ENCODE data around the gene ANKRD22.
A peak's percentile ranks its signal among the peaks of the same experiment; 100 is the strongest.

The ANKRD22 gene

DNA sequence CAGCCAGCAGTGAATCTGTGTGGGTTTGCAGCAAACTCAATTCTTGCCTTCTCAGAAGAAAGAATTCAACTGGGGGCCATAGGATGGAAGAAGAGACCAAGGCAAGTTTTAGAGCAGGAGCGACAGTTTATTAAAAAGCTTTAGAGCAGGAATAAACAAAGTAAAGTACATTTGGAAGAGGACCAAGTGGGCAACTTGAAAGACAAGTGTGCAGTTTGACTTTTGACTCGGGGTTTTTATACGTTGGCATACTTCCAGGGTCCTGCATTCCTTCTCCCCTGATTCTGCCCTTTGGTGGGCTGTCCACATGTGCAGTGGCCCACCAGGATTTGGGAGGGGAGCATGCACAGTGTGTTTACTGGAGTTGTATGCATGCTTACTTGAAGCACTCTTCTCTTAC lies 3.0 kb upstream of the ANKRD22 start:
- no peak overlapping the region for H3K9ac ChIP-seq
- H3K79me2 ChIP-seq (ENCODE audit: insufficient read depth, low read depth) = no peaks in the 10 kb centered on the region
- no peak overlapping the region for H3K27ac ChIP-seq
- H2AFZ ChIP-seq (ENCODE audit: low read depth) = no peak overlapping the region
- H3K27me3 ChIP-seq (ENCODE audit: insufficient read depth, low read depth) = no peaks in the 10 kb centered on the region
- no peaks in the 10 kb centered on the region for H4K20me1 ChIP-seq (ENCODE audit: insufficient read depth)
- no peaks in the 10 kb centered on the region for H3K36me3 ChIP-seq (ENCODE audit: insufficient read depth)
- peaks cover 17% of the 10 kb centered on the region for H3K4me1 ChIP-seq (ENCODE audit: low read depth, poor library complexity, severe bottlenecking)
- no peak overlapping the region for H3K4me3 ChIP-seq (IDR thresholded peaks at IDR 0.05; ENCODE audit: insufficient read depth, low read depth, low read length)
- H3K4me2 ChIP-seq = no peak overlapping the region
- TF ChIP-seq, protein P1, sequence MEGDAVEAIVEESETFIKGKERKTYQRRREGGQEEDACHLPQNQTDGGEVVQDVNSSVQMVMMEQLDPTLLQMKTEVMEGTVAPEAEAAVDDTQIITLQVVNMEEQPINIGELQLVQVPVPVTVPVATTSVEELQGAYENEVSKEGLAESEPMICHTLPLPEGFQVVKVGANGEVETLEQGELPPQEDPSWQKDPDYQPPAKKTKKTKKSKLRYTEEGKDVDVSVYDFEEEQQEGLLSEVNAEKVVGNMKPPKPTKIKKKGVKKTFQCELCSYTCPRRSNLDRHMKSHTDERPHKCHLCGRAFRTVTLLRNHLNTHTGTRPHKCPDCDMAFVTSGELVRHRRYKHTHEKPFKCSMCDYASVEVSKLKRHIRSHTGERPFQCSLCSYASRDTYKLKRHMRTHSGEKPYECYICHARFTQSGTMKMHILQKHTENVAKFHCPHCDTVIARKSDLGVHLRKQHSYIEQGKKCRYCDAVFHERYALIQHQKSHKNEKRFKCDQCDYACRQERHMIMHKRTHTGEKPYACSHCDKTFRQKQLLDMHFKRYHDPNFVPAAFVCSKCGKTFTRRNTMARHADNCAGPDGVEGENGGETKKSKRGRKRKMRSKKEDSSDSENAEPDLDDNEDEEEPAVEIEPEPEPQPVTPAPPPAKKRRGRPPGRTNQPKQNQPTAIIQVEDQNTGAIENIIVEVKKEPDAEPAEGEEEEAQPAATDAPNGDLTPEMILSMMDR (conservative IDR thresholded peaks at IDR 0.05; ENCODE audit: low read depth, low read length) = no peak

- no peak overlapping the region for H3K4me2 ChIP-seq
Observed at GRCh38 chr10:88853155-88853881, 1.7 kb upstream of the ANKRD22 start.

DNA sequence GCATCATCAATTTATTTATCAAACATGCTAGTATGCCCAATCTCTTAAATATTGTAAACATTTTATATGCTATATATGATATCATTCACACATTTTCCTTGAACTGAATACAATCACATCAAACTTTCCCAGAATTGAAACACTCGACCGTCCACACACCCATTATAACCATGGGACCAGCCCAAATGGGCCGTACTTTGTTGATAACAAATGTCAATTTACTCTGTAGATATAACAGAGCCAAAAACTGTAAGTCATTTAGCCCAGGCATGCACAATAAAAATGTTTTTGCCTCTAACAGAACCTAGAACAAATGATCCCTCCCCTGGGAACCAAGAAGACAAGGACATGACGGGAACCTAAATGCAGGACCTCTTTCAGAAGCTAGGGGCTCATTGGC lies 683 bp upstream of the ANKRD22 start:
- Histone ChIP-seq H3K4me2 (peak overlapping the region; percentile 8; the same call in 1 of the 2 replicates), H3K4me3 (IDR thresholded peaks at IDR 0.05; ENCODE audit: insufficient read depth, low read depth, low read length) (no peak overlapping the region), H3K27ac (no peak overlapping the region), H2AFZ (ENCODE audit: low read depth) (no peak overlapping the region), H3K4me1 (ENCODE audit: low read depth, poor library complexity, severe bottlenecking) (peaks cover 17% of the 10 kb centered on the region), H3K79me2 (ENCODE audit: insufficient read depth, low read depth) (no peaks in the 10 kb centered on the region), H3K9ac (no peak overlapping the region), H3K36me3 (ENCODE audit: insufficient read depth) (no peaks in the 10 kb centered on the region), H4K20me1 (ENCODE audit: insufficient read depth) (no peaks in the 10 kb centered on the region), H3K27me3 (ENCODE audit: insufficient read depth, low read depth) (no peaks in the 10 kb centered on the region)
- TF ChIP-seq, protein P1 (conservative IDR thresholded peaks at IDR 0.05; ENCODE audit: low read depth, low read length) = no peak

More at GRCh38 chr10:88853155-88853881, 1.7 kb upstream of the ANKRD22 start:
- Histone ChIP-seq H3K36me3 (ENCODE audit: insufficient read depth) (no peaks in the 10 kb centered on the region), H4K20me1 (ENCODE audit: insufficient read depth) (no peaks in the 10 kb centered on the region), H3K79me2 (ENCODE audit: insufficient read depth, low read depth) (no peaks in the 10 kb centered on the region), H3K27ac (no peak overlapping the region), H3K27me3 (ENCODE audit: insufficient read depth, low read depth) (no peaks in the 10 kb centered on the region), H3K9ac (no peak overlapping the region), H3K4me3 (IDR thresholded peaks at IDR 0.05; ENCODE audit: insufficient read depth, low read depth, low read length) (no peak overlapping the region), H3K4me1 (ENCODE audit: low read depth, poor library complexity, severe bottlenecking) (peaks cover 17% of the 10 kb centered on the region), H2AFZ (ENCODE audit: low read depth) (no peak overlapping the region)
- TF ChIP-seq, protein P1 (conservative IDR thresholded peaks at IDR 0.05; ENCODE audit: low read depth, low read length) = no peak

GRCh38 chr10:88850712-88851111 lies 932 bp downstream of the ANKRD22 start:
- H3K4me2 ChIP-seq = no peak overlapping the region
- H2AFZ ChIP-seq (ENCODE audit: low read depth) = no peak overlapping the region
- H3K9ac ChIP-seq = no peak overlapping the region
- H4K20me1 ChIP-seq (ENCODE audit: insufficient read depth) = no peaks in the 10 kb centered on the region
- H3K79me2 ChIP-seq (ENCODE audit: insufficient read depth, low read depth) = no peaks in the 10 kb centered on the region
- H3K4me3 ChIP-seq (IDR thresholded peaks at IDR 0.05; ENCODE audit: insufficient read depth, low read depth, low read length) = no peak overlapping the region
- H3K27ac ChIP-seq = no peak overlapping the region
- TF ChIP-seq, protein P1 (conservative IDR thresholded peaks at IDR 0.05; ENCODE audit: low read depth, low read length) = no peak
- H3K4me1 ChIP-seq (ENCODE audit: low read depth, poor library complexity, severe bottlenecking) = peaks cover 17% of the 10 kb centered on the region
- no peaks in the 10 kb centered on the region for H3K36me3 ChIP-seq (ENCODE audit: insufficient read depth)
- no peaks in the 10 kb centered on the region for H3K27me3 ChIP-seq (ENCODE audit: insufficient read depth, low read depth)
